Bone marrow (tissue), 2 donors: ENCODE data around the gene IL32.

ENCODE experiments used
- DNase-seq, 2 donors: peaks; one replicate each; lab custom pipeline; 2025; lab: John Stamatoyannopoulos, UW

Gene IL32

GRCh38 chr16:3089717-3090592 is 24.5 kb downstream of the IL32 start:
- no peak for DNase-seq

- no peak for DNase-seq
These were observed 26.1 kb downstream of the IL32 start for GRCh38 chr16:3091551-3091950.

GRCh38 chr16:3092501-3092941 is 27.1 kb downstream of the IL32 start:
- no peak for DNase-seq

- peak in 1 of 2 donors; percentile 39 for DNase-seq
These were observed 29.0 kb downstream of the IL32 start for GRCh38 chr16:3094289-3095027.

- DNase-seq = peak; percentile 36 to 76
These were observed 30.4 kb downstream of the IL32 start for GRCh38 chr16:3095869-3096268.

- no peak for DNase-seq
These were observed 30.9 kb downstream of the IL32 start for GRCh38 chr16:3096362-3096761.

- DNase-seq = no peak
These were observed 31.8 kb downstream of the IL32 start for GRCh38 chr16:3097266-3097665.

- no peak for DNase-seq
These were observed 33.3 kb downstream of the IL32 start, which contains the start of gene ZSCAN10 for GRCh38 chr16:3098459-3099394. ZSCAN10 (minus strand) TSS chr16:3099294; CDS start chr16:3092937, 6,357 bp downstream.

- no peak for DNase-seq
These were observed 33.9 kb downstream of the IL32 start for GRCh38 chr16:3099395-3099731.

- peak; percentile 79 to 87 for DNase-seq
These were observed 34.5 kb downstream of the IL32 start for GRCh38 chr16:3099732-3100499.

GRCh38 chr16:3101018-3101840 is 35.8 kb downstream of the IL32 start:
- DNase-seq = peak in 1 of 2 donors; percentile 21

GRCh38 chr16:3101841-3102470 is 36.5 kb downstream of the IL32 start:
- DNase-seq = no peak

- DNase-seq = peak; percentile 60 to 61
These were observed 40.9 kb downstream of the IL32 start for GRCh38 chr16:3106205-3106928.

- no peak for DNase-seq
These were observed 46.8 kb downstream of the IL32 start, which contains the start of gene ZNF205 for GRCh38 chr16:3112058-3112880. ZNF205 (plus strand) TSS chr16:3112586; CDS start chr16:3113431, 845 bp downstream.

- no peak for DNase-seq
These were observed 47.6 kb downstream of the IL32 start for GRCh38 chr16:3112881-3113574.

- DNase-seq = no peak
These were observed 48.5 kb downstream of the IL32 start for GRCh38 chr16:3113765-3114479.

- DNase-seq = no peak
These were observed 49.6 kb downstream of the IL32 start for GRCh38 chr16:3115003-3115402.
